ENCODE measurements around the gene CHI3L2. TPM values are rescaled to one million over a fixed set of nuclear protein-coding genes. Genes with fewer than 3 reads are reported as not detected.

CHI3L2 gene
- total and polyA plus RNA-seq, 10 donors: 6.0 to 159 (median 30.5) TPM

- H3K36me3 ChIP-seq: no peaks in the 10 kb centered on the region
- peaks cover 54 to 100% (median 100%) of the 10 kb centered on the region in 6 donors for H3K4me1 ChIP-seq
- TF ChIP-seq, protein P1, sequence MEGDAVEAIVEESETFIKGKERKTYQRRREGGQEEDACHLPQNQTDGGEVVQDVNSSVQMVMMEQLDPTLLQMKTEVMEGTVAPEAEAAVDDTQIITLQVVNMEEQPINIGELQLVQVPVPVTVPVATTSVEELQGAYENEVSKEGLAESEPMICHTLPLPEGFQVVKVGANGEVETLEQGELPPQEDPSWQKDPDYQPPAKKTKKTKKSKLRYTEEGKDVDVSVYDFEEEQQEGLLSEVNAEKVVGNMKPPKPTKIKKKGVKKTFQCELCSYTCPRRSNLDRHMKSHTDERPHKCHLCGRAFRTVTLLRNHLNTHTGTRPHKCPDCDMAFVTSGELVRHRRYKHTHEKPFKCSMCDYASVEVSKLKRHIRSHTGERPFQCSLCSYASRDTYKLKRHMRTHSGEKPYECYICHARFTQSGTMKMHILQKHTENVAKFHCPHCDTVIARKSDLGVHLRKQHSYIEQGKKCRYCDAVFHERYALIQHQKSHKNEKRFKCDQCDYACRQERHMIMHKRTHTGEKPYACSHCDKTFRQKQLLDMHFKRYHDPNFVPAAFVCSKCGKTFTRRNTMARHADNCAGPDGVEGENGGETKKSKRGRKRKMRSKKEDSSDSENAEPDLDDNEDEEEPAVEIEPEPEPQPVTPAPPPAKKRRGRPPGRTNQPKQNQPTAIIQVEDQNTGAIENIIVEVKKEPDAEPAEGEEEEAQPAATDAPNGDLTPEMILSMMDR (IDR thresholded peaks at IDR 0.05 in 8 of 11, conservative IDR thresholded peaks at IDR 0.05 in 3 of 11): no peak
- TF ChIP-seq POLR2AphosphoS5 (IDR thresholded peaks at IDR 0.05) (no peak), POLR2A (IDR thresholded peaks at IDR 0.05) (no peak)
- WGBS, 5 donors: 66 to 82% (median 75%) methylated on average over 8 of the region's 8 CpGs
- H3K9me3 ChIP-seq: no peaks in the 10 kb centered on the region
- H3K27ac ChIP-seq: peak overlapping the region; percentile 63 to 88 (median 84)
- intact Hi-C loops (cut with DNase I; ENCODE audit: low total_unique reads): no loop called here
- H3K4me3 ChIP-seq: no peak overlapping the region
- no peak for DNase-seq
- no peaks in the 10 kb centered on the region for H3K27me3 ChIP-seq (replicated peaks in 1 of 7)
These were observed 8.6 kb upstream of the CHI3L2 start for GRCh38 chr1:111218701-111219556.

DNA sequence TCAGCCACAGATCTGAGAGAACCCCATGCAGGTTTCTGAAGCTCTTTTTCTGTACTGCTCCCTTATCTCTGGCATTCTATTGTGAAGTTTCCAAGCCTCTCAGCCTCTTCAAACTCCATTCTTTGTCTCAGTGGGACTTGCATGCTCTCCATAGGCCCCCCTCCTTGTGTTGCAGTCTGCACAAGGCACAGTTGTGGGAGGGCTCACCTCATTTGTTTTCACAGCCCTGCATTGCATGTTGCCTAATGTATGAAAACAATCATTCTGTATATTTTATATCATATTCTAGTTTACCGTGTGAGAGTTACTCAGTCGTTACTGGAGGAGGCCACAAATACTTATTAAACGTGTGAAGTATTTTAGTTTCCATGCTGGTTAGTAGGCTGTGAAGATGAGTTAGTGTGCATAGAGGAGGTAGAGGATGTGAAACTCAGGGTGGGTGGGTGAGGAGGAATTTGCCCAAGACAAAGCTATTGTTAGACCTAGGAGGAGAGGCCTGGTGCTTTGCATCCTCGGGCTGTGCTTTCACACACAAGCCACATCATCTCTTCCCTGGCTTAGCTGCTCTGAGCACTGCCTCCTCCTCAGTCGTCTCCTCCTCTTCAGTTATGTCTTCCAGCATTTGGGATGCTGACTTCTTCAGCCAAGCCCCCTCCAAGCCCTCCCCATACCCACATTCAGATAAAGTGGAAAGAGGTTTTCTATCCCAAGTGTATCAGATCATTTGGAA is 7.8 kb upstream of the CHI3L2 start:
- peak overlapping the region; percentile 63 to 88 (median 84) for H3K27ac ChIP-seq
- no peaks in the 10 kb centered on the region for H3K9me3 ChIP-seq
- H3K27me3 ChIP-seq (replicated peaks in 1 of 7): no peaks in the 10 kb centered on the region
- no peaks in the 10 kb centered on the region for H3K36me3 ChIP-seq
- TF ChIP-seq POLR2AphosphoS5 (IDR thresholded peaks at IDR 0.05): peak in 2 of 3 donors; percentile 28 to 60
- TF ChIP-seq, protein P1 (IDR thresholded peaks at IDR 0.05 in 8 of 11, conservative IDR thresholded peaks at IDR 0.05 in 3 of 11): no peak
- intact Hi-C loops (cut with DNase I; ENCODE audit: low total_unique reads): loop anchor here (10.0 kb wide), 1 partner anchor 115 kb away; no protein-coding TSS in a partner anchor
- WGBS, 5 donors: 35 to 54% (median 52%) methylated on average over 5 of the region's 5 CpGs
- no peak overlapping the region for H3K4me3 ChIP-seq
- H3K4me1 ChIP-seq: peaks cover 48 to 100% (median 93%) of the 10 kb centered on the region in 6 donors
- peak; percentile 84 for DNase-seq

DNA sequence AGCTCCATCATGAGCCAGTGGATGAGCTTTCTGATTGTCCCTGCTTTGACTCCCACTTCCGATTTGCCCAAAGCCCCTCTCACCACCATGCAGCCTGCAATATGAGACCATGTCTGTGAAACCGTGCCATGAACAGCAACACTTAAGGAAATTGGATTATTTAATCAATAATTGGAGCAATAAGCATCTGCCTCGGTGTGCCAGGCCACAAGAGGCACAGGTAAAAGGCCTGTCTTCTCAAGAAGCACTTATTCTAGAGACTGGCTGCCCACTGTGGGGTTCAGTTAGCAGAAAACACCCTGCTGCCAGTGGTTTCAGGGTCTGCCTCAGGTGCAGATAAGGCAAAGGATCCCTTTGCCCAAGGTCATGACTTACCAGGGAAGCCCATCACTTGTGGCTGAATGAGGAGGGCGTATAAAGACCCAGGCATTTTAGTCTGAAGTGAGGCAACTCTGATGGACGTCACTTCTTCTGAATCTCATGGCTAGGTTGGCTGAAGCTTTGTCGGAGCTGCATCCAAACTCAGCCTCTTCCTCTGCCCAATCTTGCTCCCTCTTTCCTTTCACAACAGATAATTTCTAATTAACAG is 7.1 kb upstream of the CHI3L2 start:
- H3K9me3 ChIP-seq: no peaks in the 10 kb centered on the region
- no peak overlapping the region for H3K4me3 ChIP-seq
- intact Hi-C loops (cut with DNase I; ENCODE audit: low total_unique reads): loop anchor here (10.0 kb wide), 1 partner anchor 114 kb away; no protein-coding TSS in a partner anchor
- peak overlapping the region; percentile 63 to 88 (median 84) for H3K27ac ChIP-seq
- no peaks in the 10 kb centered on the region for H3K27me3 ChIP-seq (replicated peaks in 1 of 7)
- H3K4me1 ChIP-seq: peaks cover 49 to 100% (median 92%) of the 10 kb centered on the region in 6 donors
- DNase-seq: no peak
- TF ChIP-seq POLR2A (IDR thresholded peaks at IDR 0.05): no peak
- TF ChIP-seq, protein P1 (IDR thresholded peaks at IDR 0.05 in 8 of 11, conservative IDR thresholded peaks at IDR 0.05 in 3 of 11): no peak
- WGBS, 5 donors: 76 to 91% (median 85%) methylated on average over 6 of the region's 6 CpGs
- H3K36me3 ChIP-seq: no peaks in the 10 kb centered on the region

All from spleen (tissue), 11 donors.